Thyroid gland (tissue), 4 donors: Measurements from ENCODE around the gene SZT2. TPM values are rescaled to one million over a fixed set of nuclear protein-coding genes. Genes with fewer than 3 reads are reported as not detected.

ENCODE experiments used
- DNase-seq, 2 donors: peaks; one replicate each; pipeline ENCODE4 v3.0.0-alpha.2; 2019
- H3K27ac ChIP-seq, 3 donors: fragments of 200-600 bp; sonication (generic); 1 replicate in 2 of 3; 2 replicates in 1 of 3; pipeline ENCODE4 v1.5.1; 2016 to 2019; ENCODE audit warnings: mild to moderate bottlenecking in 1 of 3, moderate library complexity in 1 of 3
- H3K27me3 ChIP-seq: fragments of 200-600 bp; sonication (generic); one replicate; pipeline ENCODE4 v1.5.1; 2019
- H3K36me3 ChIP-seq, 2 donors: fragments of 200-600 bp; sonication (generic); one replicate each; pipeline ENCODE4 v1.5.1; 2016 to 2019
- H3K4me1 ChIP-seq, 2 donors: fragments of 200-600 bp; sonication (generic); one replicate each; pipeline ENCODE4 v1.5.1; 2017 to 2019
- H3K4me3 ChIP-seq, 3 donors: fragments of 200-600 bp; sonication (generic); replicated peaks in 1 of 3; 1 replicate in 2 of 3; 2 replicates in 1 of 3; pipeline ENCODE4 v1.5.1; 2016; ENCODE audit warnings: mild to moderate bottlenecking in 1 of 3
- H3K9me3 ChIP-seq: fragments of 200-600 bp; sonication (generic); one replicate; pipeline ENCODE4 v1.5.1; 2017
- POLR2A ChIP-seq, 2 donors: fragments of 450-650 bp; IDR thresholded peaks; one replicate each; pipeline ENCODE4 v1.6.1; 2017; ENCODE audit warnings: antibody characterized with exemption in 2 of 2, mild to moderate bottlenecking in 2 of 2, moderate library complexity in 1 of 2
- WGBS, 2 donors: methylation state at CpG; one replicate each; pipeline ENCODE4 v1.1.5; 2017; 5-methylcytosine and 5-hydroxymethylcytosine counted together
- intact Hi-C: fragments of 100-400 bp; cut with DNase I; formaldehyde crosslinking; loops from one replicate; pipeline ENCODE4 v1.15.1; 2023
- total RNA-seq, 4 donors: library from RNA; depleted of rRNA; stranded (reverse); fragments of >200 nt; gene quantifications; one replicate each; pipeline ENCODE4 v1.2.3, GENCODE V29; 2016
- TF ChIP-seq, protein P1 (sequence below), 6 experiments: fragments of 200-600 bp in 3 of 6; fragments of 450-650 bp in 3 of 6; sonication (generic) in 3 of 6; IDR thresholded peaks; one replicate each; pipeline ENCODE4 v1.5.1; 2016 to 2019; ENCODE audit warnings: antibody characterized with exemption in 6 of 6, mild to moderate bottlenecking in 2 of 6, inconsistent platforms in 1 of 6, moderate library complexity in 1 of 6

The SZT2 gene
- total RNA-seq, 4 donors from 2014 or later, result 36.1 to 107 (median 58.2) TPM

DNA sequence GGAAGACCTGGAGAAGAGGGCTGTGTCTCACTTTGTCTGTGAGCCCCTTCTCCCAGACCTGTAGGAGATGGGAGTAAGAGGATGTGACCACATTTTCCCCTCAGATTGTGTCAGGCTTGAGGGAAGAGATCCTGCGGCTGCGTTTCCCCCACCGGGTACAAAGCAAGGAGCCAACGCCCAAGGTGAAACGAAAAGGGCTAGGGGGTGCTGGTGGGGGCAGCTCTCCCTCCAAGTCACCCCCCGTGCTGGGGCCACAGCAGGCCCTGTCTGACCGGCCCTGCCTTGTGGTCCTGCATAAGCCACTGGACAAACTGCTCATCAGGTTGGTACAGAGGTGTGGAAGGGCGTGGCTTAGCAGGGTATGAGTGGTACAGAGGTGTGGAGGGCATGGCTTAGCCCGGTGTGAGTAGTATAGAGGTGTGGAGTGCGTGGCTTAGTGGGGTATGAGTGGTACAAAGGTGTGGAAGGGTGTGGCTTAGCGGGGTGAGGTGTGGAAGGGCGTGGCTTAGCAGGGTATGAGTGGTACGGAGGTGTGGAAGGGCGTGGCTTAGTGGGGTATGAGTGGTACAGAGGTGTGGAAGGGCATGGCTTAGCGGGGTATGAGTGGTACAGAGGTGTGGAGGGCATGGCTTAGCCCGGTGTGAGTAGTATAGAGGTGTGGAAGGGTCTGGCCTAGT, 33.4 kb downstream of the SZT2 start:
- TF ChIP-seq POLR2A (IDR thresholded peaks at IDR 0.05), result no peak
- TF ChIP-seq, protein P1, sequence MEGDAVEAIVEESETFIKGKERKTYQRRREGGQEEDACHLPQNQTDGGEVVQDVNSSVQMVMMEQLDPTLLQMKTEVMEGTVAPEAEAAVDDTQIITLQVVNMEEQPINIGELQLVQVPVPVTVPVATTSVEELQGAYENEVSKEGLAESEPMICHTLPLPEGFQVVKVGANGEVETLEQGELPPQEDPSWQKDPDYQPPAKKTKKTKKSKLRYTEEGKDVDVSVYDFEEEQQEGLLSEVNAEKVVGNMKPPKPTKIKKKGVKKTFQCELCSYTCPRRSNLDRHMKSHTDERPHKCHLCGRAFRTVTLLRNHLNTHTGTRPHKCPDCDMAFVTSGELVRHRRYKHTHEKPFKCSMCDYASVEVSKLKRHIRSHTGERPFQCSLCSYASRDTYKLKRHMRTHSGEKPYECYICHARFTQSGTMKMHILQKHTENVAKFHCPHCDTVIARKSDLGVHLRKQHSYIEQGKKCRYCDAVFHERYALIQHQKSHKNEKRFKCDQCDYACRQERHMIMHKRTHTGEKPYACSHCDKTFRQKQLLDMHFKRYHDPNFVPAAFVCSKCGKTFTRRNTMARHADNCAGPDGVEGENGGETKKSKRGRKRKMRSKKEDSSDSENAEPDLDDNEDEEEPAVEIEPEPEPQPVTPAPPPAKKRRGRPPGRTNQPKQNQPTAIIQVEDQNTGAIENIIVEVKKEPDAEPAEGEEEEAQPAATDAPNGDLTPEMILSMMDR (IDR thresholded peaks at IDR 0.05), result no peak
- no peaks in the 10 kb centered on the region for H3K27me3 ChIP-seq
- 95 to 98% methylated on average over 16 of the region's 16 CpGs for WGBS, 2 donors
- H3K27ac ChIP-seq, result no peak overlapping the region
- peaks cover 70 to 79% of the 10 kb centered on the region in 2 donors for H3K36me3 ChIP-seq
- no peak for DNase-seq
- H3K9me3 ChIP-seq, result no peaks in the 10 kb centered on the region
- peaks cover 17 to 23% of the 10 kb centered on the region in 2 donors for H3K4me1 ChIP-seq
- intact Hi-C loops, result no loop called here
- no peak overlapping the region for H3K4me3 ChIP-seq

DNA sequence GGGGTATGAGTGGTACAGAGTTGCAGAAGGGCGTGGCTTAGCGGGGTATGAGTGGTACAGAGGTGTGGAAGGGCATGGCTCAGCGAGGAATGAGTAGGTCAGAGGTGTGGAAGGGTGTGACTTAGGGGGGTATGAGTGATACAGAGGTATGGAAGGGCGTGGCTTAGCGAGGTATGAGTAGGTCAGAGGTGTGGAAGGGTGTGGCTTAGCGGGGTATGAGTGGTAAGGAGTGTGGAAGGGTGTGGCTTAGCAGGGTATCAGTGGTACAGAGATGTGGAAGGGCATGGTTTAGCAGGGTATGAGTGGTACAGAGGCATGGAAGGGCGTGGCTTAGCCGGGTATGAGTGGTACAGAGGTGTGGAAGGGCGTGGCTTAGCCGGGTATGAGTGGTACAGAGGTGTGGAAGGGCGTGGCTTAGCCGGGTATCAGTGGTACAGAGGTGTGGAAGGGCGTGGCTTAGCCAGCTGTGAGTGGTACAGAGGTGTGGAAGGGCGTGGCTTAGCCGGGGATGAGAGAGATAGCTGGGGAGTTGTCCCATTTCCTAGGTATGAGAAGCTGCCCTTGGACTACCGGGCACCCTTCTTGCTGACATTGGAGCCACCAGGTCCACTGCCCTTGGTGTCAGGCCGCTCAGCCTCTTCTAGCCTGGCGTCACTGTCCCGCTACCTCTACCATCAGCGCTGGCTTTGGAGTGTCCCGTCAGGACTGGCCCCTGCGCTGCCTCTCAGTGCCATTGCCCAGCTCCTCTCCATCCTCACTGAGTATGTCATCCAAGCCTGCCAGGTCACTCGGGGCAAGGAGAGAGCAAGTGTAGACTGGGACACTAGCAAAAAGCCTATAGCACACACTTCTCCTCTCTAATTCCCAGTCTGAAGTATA, 34.2 kb downstream of the SZT2 start:
- DNase-seq, result no peak
- intact Hi-C loops, result no loop called here
- Histone ChIP-seq H3K4me1 (peaks cover 11 to 16% of the 10 kb centered on the region in 2 donors), H3K27ac (no peak overlapping the region), H3K9me3 (no peaks in the 10 kb centered on the region), H3K4me3 (no peak overlapping the region), H3K36me3 (peaks cover 78 to 85% of the 10 kb centered on the region in 2 donors), H3K27me3 (no peaks in the 10 kb centered on the region)
- TF ChIP-seq POLR2A (IDR thresholded peaks at IDR 0.05), result no peak
- WGBS, 2 donors, result 92 to 94% methylated on average over 23 of the region's 23 CpGs

DNA sequence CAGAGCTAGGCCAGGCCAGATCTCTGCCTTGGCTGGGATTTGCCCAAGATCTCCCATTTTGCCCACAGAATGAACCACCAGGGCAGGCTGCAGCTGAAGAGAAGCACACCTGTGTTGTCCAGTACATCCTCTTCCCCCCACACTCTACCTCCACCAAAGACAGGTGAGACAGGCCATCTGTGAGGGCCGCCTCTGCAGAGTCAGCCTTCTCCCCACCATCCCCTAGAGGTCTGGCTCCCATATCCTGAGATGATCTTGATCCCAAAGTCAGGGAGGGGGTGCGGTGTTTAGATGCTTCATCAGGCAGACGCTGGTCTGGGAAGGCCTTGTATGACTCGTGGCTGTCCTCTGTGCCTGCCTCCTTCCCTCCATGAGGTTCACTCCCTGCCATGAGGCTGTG, 35.3 kb downstream of the SZT2 start:
- peaks cover 3 to 6% of the 10 kb centered on the region in 2 donors for H3K4me1 ChIP-seq
- no peaks in the 10 kb centered on the region for H3K9me3 ChIP-seq
- DNase-seq, result no peak
- H3K27ac ChIP-seq, result no peak overlapping the region
- intact Hi-C loops, result no loop called here
- no peaks in the 10 kb centered on the region for H3K27me3 ChIP-seq
- TF ChIP-seq POLR2A (IDR thresholded peaks at IDR 0.05), result no peak
- TF ChIP-seq, protein P1 (IDR thresholded peaks at IDR 0.05), result no peak
- H3K36me3 ChIP-seq, result peaks cover 85 to 90% of the 10 kb centered on the region in 2 donors
- no peak overlapping the region for H3K4me3 ChIP-seq
- whole genome bisulfite sequencing, 2 donors, result 86 to 88% methylated on average over 4 of the region's 4 CpGs

DNA sequence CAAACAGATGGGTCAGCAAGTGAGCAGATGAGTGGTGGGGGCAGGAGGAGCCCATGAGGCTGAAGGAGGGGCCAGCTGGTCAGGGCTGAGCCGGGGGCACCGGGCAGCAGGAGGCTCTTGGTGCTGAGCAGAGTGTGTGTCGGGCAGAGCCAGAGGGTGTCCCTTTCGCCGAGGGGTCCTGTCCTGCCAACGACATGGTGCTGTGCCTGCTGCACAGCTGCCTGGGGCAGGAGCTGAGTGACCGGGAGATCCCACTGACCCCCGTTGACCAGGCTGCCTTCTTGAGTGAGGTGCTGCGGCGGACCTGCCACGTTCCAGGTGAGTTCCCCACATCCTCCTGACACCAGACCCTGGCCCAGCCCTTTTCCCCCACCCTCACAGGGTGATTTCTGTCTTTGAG, 36.5 kb downstream of the SZT2 start:
- no peak for DNase-seq
- Histone ChIP-seq H3K27ac (no peak overlapping the region), H3K4me3 (no peak overlapping the region), H3K4me1 (peaks cover 3 to 6% of the 10 kb centered on the region in 2 donors), H3K27me3 (no peaks in the 10 kb centered on the region), H3K9me3 (no peaks in the 10 kb centered on the region), H3K36me3 (peaks cover 85 to 90% of the 10 kb centered on the region in 2 donors)
- intact Hi-C loops, result no loop called here
- no peak for TF ChIP-seq POLR2A (IDR thresholded peaks at IDR 0.05)
- TF ChIP-seq, protein P1 (IDR thresholded peaks at IDR 0.05), result no peak
- WGBS, 2 donors, result 86 to 96% methylated on average over 8 to 10 of the region's 11 CpGs

DNA sequence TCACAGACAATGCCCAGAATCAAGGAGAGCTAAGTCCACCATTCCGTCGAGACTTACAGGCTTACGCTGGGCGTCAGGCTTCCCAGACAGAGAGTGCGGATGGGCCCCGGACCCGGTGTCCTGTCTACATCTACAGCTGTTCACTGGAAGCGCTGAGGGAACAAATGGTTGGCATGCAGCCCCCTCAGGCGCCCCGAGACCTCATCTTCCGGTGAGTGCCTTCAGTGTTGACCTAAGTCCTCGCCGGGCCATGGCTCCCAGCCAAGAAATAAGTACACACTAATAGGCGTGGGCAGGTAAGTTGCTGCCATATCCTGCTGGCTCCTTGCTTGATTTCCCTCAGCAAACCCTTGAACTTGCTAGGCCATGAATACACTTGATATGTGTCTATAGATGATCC, 37.8 kb downstream of the SZT2 start:
- intact Hi-C loops, result no loop called here

More for the DNA sequence above, 37.8 kb downstream of the SZT2 start:
- Histone ChIP-seq H3K27me3 (no peaks in the 10 kb centered on the region), H3K27ac (peak overlapping the region in 1 of 3 donors; percentile 30), H3K36me3 (peaks cover 85 to 91% of the 10 kb centered on the region in 2 donors), H3K4me1 (peaks cover 3 to 6% of the 10 kb centered on the region in 2 donors), H3K4me3 (no peak overlapping the region), H3K9me3 (no peaks in the 10 kb centered on the region)
- TF ChIP-seq, protein P1 (IDR thresholded peaks at IDR 0.05), result no peak
- TF ChIP-seq POLR2A (IDR thresholded peaks at IDR 0.05), result no peak
- WGBS, 2 donors, result 67 to 73% methylated on average over 14 of the region's 14 CpGs
- peak; percentile 86 to 88 for DNase-seq
